Mononuclear cell (primary cell): ENCODE results near the gene PHC2. TPM values are rescaled to one million over a fixed set of nuclear protein-coding genes. Genes with fewer than 3 reads are reported as not detected.

Experiments used
- H3K27me3 ChIP-seq: 2 replicates; pipeline ENCODE4 v1.6.0; 2011; ENCODE audit warnings: low read length, control low read depth; ENCODE audit not compliant: insufficient read depth
- H3K4me1 ChIP-seq: 2 replicates; pipeline ENCODE4 v1.5.1; 2011; ENCODE audit warnings: mild to moderate bottlenecking, low read length, control low read depth; ENCODE audit not compliant: insufficient read depth
- H3K4me3 ChIP-seq: 2 replicates; pipeline ENCODE4 v1.5.1; 2011; ENCODE audit warnings: mild to moderate bottlenecking, low read length, moderate library complexity
- H3K9me3 ChIP-seq: 2 replicates; pipeline ENCODE4 v1.5.1; 2011; ENCODE audit warnings: low read depth, mild to moderate bottlenecking, control low read depth, low read length
- total RNA-seq: library from RNA; depleted of rRNA; stranded (reverse); fragments of >200 nt; gene quantifications from one replicate; pipeline ENCODE4 v1.2.3, GENCODE V29; 2012

Gene PHC2
- total RNA-seq, 1 donor, result 55.6 TPM

DNA sequence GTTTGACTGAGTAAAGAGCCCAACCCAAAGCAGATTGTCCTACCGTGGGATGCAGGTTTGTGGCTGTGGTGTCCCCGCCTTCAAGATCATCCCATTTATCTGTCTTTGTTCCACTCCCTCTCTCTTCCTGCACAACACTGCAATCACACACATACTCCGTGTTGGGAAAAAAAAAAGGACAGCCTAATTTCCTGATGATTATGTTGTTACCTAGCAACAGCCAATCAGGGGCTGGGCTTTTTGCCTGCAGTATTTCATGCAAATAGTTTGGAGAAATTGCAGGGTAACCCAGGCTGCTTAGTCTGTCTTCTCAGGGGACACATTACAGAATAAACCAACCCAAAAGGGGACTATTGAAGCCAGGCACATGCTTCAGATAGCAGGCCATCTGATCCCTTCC is 38.3 kb downstream of the PHC2 start:
- H3K27me3 ChIP-seq, result no peaks in the 10 kb centered on the region

DNA sequence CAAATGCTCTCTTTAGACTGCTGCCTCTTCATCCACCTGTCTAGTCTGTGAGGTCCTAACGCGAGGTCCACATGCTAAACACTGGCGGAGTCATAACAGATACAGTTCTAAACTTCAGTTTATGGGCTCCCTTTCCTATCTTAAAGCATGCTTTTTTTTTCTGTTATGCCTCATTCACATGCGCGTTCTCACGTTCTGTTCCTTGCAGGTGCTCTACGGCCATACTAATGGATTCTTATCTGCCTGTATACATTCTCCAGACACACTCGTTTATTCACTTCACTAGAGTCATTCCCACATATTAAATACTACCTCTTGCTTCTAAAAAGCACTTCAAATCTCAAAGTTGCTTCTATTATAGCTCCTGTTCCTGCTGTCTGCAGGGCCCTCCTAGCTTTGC is 38.7 kb downstream of the PHC2 start:
- Histone ChIP-seq H3K4me1 (peaks cover 9% of the 10 kb centered on the region), H3K4me3 (no peak overlapping the region), H3K27me3 (no peaks in the 10 kb centered on the region), H3K9me3 (no peaks in the 10 kb centered on the region)

More for the DNA sequence above, 38.3 kb downstream of the PHC2 start:
- Histone ChIP-seq H3K4me1 (peaks cover 9% of the 10 kb centered on the region), H3K9me3 (no peaks in the 10 kb centered on the region), H3K4me3 (no peak overlapping the region)

DNA sequence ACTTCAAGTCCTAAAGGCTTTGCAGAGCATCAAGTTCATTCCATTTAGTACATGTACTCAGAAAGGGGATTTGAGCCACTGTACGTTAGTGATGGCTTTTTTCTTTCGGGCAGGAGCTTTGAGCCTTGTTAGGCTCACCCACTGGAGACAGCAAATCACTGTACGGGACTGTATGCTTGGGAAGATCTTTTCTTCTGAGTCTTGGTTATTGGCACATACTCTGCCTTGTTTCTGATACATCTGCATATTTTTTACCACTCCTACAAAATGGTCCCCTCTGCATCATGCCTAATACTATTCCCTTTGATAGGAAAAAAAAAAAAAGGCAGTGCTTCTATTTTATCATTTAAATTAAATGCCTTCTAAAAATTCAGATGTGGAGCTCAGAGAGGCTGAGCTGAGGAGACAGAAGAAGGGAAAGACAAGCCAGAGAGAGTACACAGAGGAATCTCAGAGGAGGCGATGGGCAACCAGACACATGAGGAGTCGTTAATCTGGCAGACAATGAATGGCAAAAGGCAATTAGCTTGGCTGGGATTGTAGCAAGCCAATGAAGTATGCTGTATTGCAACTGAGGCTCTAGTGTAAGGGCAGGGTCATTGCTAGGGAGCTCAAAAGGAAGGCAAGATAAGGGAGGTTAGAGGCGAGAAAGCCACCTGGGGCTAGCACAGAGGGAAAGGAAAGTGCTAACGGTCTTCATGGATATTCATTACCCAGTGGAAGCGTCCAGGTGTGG is 39.4 kb downstream of the PHC2 start:
- Histone ChIP-seq H3K4me1 (peaks cover 2% of the 10 kb centered on the region), H3K27me3 (no peaks in the 10 kb centered on the region), H3K9me3 (no peaks in the 10 kb centered on the region), H3K4me3 (no peak overlapping the region)

DNA sequence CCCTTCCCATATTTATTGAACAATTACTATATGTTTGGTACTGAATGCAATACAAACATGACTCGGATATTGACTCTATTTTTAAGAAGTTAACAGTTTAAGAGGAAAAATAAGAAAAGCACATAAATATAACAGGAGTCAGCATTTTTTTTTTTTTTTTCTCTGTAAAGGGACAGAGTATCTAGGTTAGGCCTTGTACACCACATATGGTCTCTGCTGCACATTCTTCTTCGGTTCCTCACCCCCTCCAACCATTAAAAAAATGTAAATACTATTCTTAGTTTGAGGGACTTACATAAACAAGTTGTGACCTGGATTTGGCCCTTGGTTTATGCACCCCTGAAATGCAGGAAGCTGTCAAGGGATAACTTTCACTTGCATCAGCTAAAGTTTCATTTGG is 40.4 kb downstream of the PHC2 start:
- Histone ChIP-seq H3K9me3 (no peaks in the 10 kb centered on the region), H3K27me3 (no peaks in the 10 kb centered on the region), H3K4me3 (no peak overlapping the region), H3K4me1 (no peaks in the 10 kb centered on the region)

GRCh38 chr1:33388805-33389771 is 41.8 kb downstream of the PHC2 start:
- no peaks in the 10 kb centered on the region for H3K9me3 ChIP-seq
- no peak overlapping the region for H3K4me3 ChIP-seq
- no peaks in the 10 kb centered on the region for H3K27me3 ChIP-seq
- H3K4me1 ChIP-seq, result peaks cover 8% of the 10 kb centered on the region

- Histone ChIP-seq H3K27me3 (no peaks in the 10 kb centered on the region), H3K9me3 (no peaks in the 10 kb centered on the region), H3K4me1 (peaks cover 10% of the 10 kb centered on the region), H3K4me3 (no peak overlapping the region)
Measured at GRCh38 chr1:33387625-33388024, 43.3 kb downstream of the PHC2 start.

GRCh38 chr1:33385251-33385650 is 45.6 kb downstream of the PHC2 start:
- Histone ChIP-seq H3K4me3 (no peak overlapping the region), H3K9me3 (no peaks in the 10 kb centered on the region), H3K4me1 (peaks cover 26% of the 10 kb centered on the region)

GRCh38 chr1:33384040-33384812 is 46.7 kb downstream of the PHC2 start:
- H3K4me1 ChIP-seq, result peaks cover 31% of the 10 kb centered on the region
- no peaks in the 10 kb centered on the region for H3K9me3 ChIP-seq
- H3K27me3 ChIP-seq, result no peaks in the 10 kb centered on the region
- H3K4me3 ChIP-seq, result no peak overlapping the region

More at GRCh38 chr1:33385251-33385650, 45.6 kb downstream of the PHC2 start:
- no peaks in the 10 kb centered on the region for H3K27me3 ChIP-seq

DNA sequence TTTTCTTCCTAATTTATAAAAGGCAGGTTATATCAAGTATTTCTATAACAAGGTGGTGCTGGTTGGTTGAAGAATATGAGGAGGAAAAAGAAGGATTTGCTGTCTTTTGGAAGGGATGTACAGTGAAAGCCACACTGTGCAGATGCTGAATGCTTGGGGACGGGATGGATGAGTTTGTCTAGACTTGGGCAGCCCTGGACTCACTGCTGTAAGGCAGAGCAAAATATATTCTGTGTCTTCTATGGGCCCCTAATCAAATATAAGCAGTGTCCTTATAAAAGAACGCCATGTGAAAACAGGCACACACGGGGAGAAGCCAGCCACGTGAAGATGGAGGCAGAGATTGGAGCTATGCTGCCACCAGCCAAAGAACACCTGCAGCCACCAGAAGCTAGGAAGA is 47.4 kb downstream of the PHC2 start:
- Histone ChIP-seq H3K27me3 (no peaks in the 10 kb centered on the region), H3K4me1 (peaks cover 31% of the 10 kb centered on the region), H3K9me3 (no peaks in the 10 kb centered on the region), H3K4me3 (no peak overlapping the region)

GRCh38 chr1:33382661-33383415 is 48.1 kb downstream of the PHC2 start:
- no peak overlapping the region for H3K4me3 ChIP-seq
- no peaks in the 10 kb centered on the region for H3K27me3 ChIP-seq
- H3K4me1 ChIP-seq, result peaks cover 31% of the 10 kb centered on the region
- no peaks in the 10 kb centered on the region for H3K9me3 ChIP-seq

DNA sequence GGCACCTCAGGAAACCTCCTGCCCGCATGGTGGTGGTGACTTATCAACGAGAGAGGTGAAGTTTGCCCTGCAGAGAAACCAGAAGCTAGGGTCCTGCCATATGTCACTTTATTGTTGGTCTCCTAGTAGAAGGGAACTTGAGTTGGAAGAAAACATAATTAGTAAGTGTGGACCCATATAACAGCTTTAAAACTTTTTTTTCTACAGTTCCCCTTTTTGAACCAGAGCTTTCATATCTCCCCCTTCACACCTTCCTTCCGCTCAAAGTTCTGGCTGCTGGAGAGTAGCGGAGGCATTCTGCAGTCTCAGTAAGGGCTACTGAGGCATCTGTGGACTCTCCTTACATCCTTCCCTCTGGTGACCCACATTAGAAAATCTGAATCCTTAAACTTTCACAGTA is 48.9 kb downstream of the PHC2 start:
- Histone ChIP-seq H3K4me3 (no peak overlapping the region), H3K4me1 (peaks cover 35% of the 10 kb centered on the region), H3K27me3 (no peaks in the 10 kb centered on the region), H3K9me3 (no peaks in the 10 kb centered on the region)

DNA sequence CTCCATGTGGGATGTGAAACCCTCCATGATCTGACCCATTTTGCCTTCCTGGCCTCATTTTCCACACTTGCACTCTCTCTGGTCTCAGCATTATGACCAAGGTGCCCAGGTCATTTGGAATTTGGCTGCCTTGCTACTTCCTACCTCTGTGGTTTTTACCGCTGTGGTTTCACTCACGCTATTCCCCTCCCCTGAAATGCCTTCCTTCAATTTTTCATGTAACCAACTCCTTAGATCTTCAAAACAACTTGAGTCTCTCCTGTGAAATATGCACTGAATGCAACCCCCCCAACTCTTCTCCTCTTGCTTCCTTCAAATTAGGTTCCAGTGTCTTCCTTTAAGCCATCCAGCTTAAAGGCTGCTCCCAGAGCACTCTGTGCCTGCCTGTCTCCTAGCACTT is 50.1 kb downstream of the PHC2 start:
- Histone ChIP-seq H3K4me3 (no peak overlapping the region), H3K9me3 (no peaks in the 10 kb centered on the region), H3K4me1 (peaks cover 35% of the 10 kb centered on the region), H3K27me3 (no peaks in the 10 kb centered on the region)

DNA sequence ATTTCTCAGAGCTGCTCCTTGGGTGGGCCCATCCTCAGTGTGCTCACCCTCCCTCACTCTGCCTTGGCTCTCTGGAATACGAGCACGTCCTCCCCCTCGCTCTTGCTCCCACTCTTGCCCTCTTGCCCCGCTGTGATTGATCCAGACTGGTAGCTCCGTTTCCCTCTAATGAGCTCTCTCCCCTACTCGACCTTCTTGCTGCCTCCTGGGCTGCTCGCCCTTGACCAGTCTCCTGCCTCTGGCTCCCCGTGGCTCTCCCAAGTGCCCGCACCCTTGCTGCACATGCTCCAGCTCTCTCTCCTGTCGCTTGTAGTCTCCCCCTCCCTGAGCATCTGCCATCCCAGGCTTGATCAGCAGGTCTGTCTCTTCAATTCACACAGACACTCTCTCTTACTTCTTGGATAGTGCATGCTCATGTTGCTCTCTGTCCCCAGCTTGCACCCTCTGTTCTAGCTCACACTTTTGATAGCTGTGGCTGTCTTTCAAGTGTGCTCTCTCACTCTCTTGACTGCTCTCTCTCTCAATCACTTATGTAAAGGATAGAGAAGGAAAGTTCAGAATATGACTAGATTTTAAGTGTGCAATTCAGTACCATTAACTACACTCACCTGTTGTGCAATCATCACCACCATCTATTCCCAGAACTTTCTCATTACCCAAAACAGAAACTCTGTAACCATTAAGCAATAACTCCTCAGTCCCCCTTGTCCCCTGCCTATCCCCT is 51.1 kb downstream of the PHC2 start:
- H3K4me1 ChIP-seq, result peaks cover 32% of the 10 kb centered on the region
- H3K27me3 ChIP-seq, result no peaks in the 10 kb centered on the region
- no peak overlapping the region for H3K4me3 ChIP-seq
- H3K9me3 ChIP-seq, result no peaks in the 10 kb centered on the region

GRCh38 chr1:33378976-33379375 is 51.9 kb downstream of the PHC2 start:
- Histone ChIP-seq H3K9me3 (no peaks in the 10 kb centered on the region), H3K4me1 (peaks cover 26% of the 10 kb centered on the region), H3K4me3 (no peak overlapping the region), H3K27me3 (no peaks in the 10 kb centered on the region)
